ENCODE data around the gene TH.

Gene TH

DNA sequence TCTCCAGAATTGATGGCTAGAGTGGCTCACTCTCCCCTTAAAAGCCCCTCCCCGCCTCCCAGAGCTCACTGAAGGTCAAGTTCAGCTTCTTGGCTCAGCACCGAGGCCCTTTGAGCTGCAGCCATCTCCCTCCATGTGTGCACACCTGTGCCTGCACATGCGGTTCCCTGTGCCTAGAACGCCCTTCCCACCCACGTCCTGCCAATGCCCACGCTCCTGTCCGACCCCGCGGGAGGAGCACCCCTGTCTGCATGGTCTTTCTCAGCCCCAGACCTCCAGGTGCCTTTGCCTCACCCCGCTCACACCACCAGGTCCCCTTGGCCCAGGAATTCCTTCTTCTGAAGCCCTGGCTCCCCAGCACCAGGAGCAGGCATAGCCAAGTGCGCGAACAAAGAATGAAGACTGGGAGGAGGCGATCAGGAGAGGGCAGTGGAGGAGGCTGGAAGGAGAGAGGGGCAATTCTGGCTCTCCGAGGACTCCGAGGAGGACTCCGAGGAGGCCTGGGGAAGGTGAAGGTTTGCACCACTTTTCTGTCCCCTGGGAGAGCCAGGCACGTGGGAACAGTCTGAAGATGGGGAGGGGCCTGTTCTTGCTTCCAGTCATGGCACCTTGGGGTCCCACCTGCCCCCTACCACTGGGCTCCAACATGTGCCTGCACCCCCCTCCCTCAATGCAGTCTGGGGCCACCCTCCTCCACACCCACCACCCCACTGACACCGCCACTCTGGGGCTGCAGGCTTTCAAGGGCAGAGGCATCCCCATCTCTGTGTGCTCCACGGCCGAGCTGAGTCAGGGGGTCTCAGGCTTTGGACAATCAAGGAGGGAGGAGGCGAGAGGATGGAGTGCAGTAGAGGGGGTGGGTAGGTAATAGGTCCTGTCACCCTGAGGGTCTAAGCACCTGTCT is 50.1 kb downstream of the TH start:
- no peaks in the 10 kb centered on the region; the same call in 1 of the 2 replicates for H3K36me3 ChIP-seq (ENCODE audit: insufficient read depth, low read length)
- H3K9me2 ChIP-seq (ENCODE audit: low read depth, low read length) = no peaks in the 10 kb centered on the region
- no peak overlapping the region for H2AFZ ChIP-seq (ENCODE audit: low read length)
- no peaks in the 10 kb centered on the region for H3F3A ChIP-seq (ENCODE audit: insufficient read depth, low read length)
- no peaks in the 10 kb centered on the region for H3K9me3 ChIP-seq (ENCODE audit: low read length)
- H3K4me1 ChIP-seq (ENCODE audit: insufficient read depth, low read length, severe bottlenecking) = no peaks in the 10 kb centered on the region
- H4K20me1 ChIP-seq (ENCODE audit: insufficient read depth, low read length) = no peaks in the 10 kb centered on the region
- TF ChIP-seq, protein P1, sequence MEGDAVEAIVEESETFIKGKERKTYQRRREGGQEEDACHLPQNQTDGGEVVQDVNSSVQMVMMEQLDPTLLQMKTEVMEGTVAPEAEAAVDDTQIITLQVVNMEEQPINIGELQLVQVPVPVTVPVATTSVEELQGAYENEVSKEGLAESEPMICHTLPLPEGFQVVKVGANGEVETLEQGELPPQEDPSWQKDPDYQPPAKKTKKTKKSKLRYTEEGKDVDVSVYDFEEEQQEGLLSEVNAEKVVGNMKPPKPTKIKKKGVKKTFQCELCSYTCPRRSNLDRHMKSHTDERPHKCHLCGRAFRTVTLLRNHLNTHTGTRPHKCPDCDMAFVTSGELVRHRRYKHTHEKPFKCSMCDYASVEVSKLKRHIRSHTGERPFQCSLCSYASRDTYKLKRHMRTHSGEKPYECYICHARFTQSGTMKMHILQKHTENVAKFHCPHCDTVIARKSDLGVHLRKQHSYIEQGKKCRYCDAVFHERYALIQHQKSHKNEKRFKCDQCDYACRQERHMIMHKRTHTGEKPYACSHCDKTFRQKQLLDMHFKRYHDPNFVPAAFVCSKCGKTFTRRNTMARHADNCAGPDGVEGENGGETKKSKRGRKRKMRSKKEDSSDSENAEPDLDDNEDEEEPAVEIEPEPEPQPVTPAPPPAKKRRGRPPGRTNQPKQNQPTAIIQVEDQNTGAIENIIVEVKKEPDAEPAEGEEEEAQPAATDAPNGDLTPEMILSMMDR (IDR thresholded peaks at IDR 0.05; ENCODE audit: low read length) = no peak
- TF ChIP-seq EZH2 (IDR thresholded peaks at IDR 0.05; ENCODE audit: borderline replicate concordance, low read length) = no peak
- no peak overlapping the region for H3K9ac ChIP-seq (ENCODE audit: low read length)
- no peaks in the 10 kb centered on the region for H3K79me2 ChIP-seq (ENCODE audit: insufficient read depth, low read length)
- no peak overlapping the region for H3K27ac ChIP-seq (ENCODE audit: low read depth, low read length, poor library complexity, severe bottlenecking)
- H3K27me3 ChIP-seq (ENCODE audit: insufficient read depth, low read length) = no peaks in the 10 kb centered on the region; the same call in 1 of the 2 replicates
- H3K4me2 ChIP-seq (ENCODE audit: low read length) = no peak overlapping the region
- no peak overlapping the region for H3K4me3 ChIP-seq (ENCODE audit: low read depth, low read length, poor library complexity, severe bottlenecking)

DNA sequence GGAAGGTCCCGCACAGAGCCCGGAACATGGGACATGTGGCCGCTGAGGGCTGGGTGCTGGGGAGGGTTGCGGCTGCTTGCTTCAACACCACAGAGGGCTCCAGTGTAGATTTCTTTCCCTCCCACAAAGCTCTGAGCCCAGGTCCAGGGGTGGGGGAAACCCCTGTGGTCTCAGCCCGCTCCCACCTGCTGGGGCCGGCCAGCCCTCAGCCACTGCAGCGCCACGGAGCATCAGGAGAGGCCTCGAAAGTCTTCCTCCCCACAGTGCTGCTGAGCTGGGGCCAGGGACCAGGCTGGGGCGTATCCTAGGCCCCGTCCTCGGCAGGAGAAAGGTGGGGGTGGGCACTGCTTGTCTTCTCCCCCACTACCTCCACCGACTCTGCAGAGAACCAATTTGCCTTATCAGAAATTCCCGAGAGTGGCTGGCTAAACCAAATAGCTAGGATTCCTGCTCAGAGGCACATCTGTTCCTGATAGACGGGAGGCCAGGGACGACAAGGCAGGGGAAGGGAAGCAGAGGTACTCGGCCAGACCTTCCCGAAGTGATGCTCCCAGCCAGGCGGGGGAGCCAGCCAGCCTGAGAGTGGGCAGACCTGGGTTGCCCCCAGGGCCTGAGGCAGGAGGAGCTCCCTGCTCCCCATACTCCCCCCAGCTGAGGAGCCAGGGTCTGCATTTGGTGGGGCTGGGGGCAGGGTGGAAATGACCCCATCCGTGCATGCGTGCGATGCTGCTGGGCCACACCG is 51.1 kb downstream of the TH start:
- H2AFZ ChIP-seq (ENCODE audit: low read length) = no peak overlapping the region
- no peaks in the 10 kb centered on the region for H3K9me3 ChIP-seq (ENCODE audit: low read length)
- H3K4me3 ChIP-seq (ENCODE audit: low read depth, low read length, poor library complexity, severe bottlenecking) = no peak overlapping the region
- no peak overlapping the region for H3K4me2 ChIP-seq (ENCODE audit: low read length)
- H3K27me3 ChIP-seq (ENCODE audit: insufficient read depth, low read length) = no peaks in the 10 kb centered on the region; the same call in 1 of the 2 replicates
- H3K27ac ChIP-seq (ENCODE audit: low read depth, low read length, poor library complexity, severe bottlenecking) = no peak overlapping the region
- H3K79me2 ChIP-seq (ENCODE audit: insufficient read depth, low read length) = no peaks in the 10 kb centered on the region
- no peaks in the 10 kb centered on the region for H3K4me1 ChIP-seq (ENCODE audit: insufficient read depth, low read length, severe bottlenecking)
- no peaks in the 10 kb centered on the region; the same call in 1 of the 2 replicates for H3K36me3 ChIP-seq (ENCODE audit: insufficient read depth, low read length)
- H3F3A ChIP-seq (ENCODE audit: insufficient read depth, low read length) = no peaks in the 10 kb centered on the region
- no peaks in the 10 kb centered on the region for H3K9me2 ChIP-seq (ENCODE audit: low read depth, low read length)
- no peak overlapping the region for H3K9ac ChIP-seq (ENCODE audit: low read length)
- TF ChIP-seq, protein P1 (IDR thresholded peaks at IDR 0.05; ENCODE audit: low read length) = no peak
- no peak for TF ChIP-seq EZH2 (IDR thresholded peaks at IDR 0.05; ENCODE audit: borderline replicate concordance, low read length)
- H4K20me1 ChIP-seq (ENCODE audit: insufficient read depth, low read length) = no peaks in the 10 kb centered on the region

DNA sequence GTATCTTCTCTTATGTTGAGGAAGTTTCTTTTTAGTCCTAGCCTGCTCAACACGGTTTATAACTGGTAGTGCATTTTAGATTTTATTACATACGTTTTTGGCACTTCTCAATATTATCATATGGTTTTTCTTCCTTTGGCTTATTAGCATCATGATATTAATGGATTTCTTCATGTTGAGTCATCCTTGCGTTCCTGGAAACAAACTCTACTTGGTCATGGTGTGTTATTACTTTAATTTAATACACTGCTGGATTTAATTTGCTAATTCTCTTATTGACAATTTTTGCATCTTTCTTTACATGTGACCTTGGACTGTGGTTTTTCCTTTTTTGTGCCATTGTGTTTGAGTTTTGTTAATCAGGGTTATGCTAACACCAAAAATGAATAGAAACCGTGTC is 52.9 kb downstream of the TH start:
- H3K79me2 ChIP-seq (ENCODE audit: insufficient read depth, low read length) = no peaks in the 10 kb centered on the region
- H3K4me2 ChIP-seq (ENCODE audit: low read length) = no peak overlapping the region
- no peaks in the 10 kb centered on the region for H3K4me1 ChIP-seq (ENCODE audit: insufficient read depth, low read length, severe bottlenecking)
- H3K27me3 ChIP-seq (ENCODE audit: insufficient read depth, low read length) = no peaks in the 10 kb centered on the region; the same call in 1 of the 2 replicates
- no peak overlapping the region for H3K27ac ChIP-seq (ENCODE audit: low read depth, low read length, poor library complexity, severe bottlenecking)
- no peak for TF ChIP-seq EZH2 (IDR thresholded peaks at IDR 0.05; ENCODE audit: borderline replicate concordance, low read length)
- TF ChIP-seq, protein P1 (IDR thresholded peaks at IDR 0.05; ENCODE audit: low read length) = no peak
- no peak overlapping the region for H3K4me3 ChIP-seq (ENCODE audit: low read depth, low read length, poor library complexity, severe bottlenecking)
- H3K9me3 ChIP-seq (ENCODE audit: low read length) = no peaks in the 10 kb centered on the region
- no peak overlapping the region for H2AFZ ChIP-seq (ENCODE audit: low read length)
- no peaks in the 10 kb centered on the region for H3K9me2 ChIP-seq (ENCODE audit: low read depth, low read length)
- H3K9ac ChIP-seq (ENCODE audit: low read length) = no peak overlapping the region
- H4K20me1 ChIP-seq (ENCODE audit: insufficient read depth, low read length) = no peaks in the 10 kb centered on the region
- no peaks in the 10 kb centered on the region; the same call in 1 of the 2 replicates for H3K36me3 ChIP-seq (ENCODE audit: insufficient read depth, low read length)
- H3F3A ChIP-seq (ENCODE audit: insufficient read depth, low read length) = no peaks in the 10 kb centered on the region
